ENCODE data around the gene DHRSX.
"Not testable (repeated sequence)": the region's sequence is repeated elsewhere in the genome, so short reads cannot be mapped to it uniquely, and the experiment has no call there.

DHRSX gene

GRCh38 chrX:2474963-2475726 lies 25.6 kb downstream of the DHRSX start:
- DNase-seq (ENCODE audit: low read depth, low spot score), result no peak

- no peak for DNase-seq (ENCODE audit: low read depth, low spot score)
These were observed 26.4 kb downstream of the DHRSX start for GRCh38 chrX:2474280-2474962.

GRCh38 chrX:2473064-2473463 lies 27.7 kb downstream of the DHRSX start:
- DNase-seq (ENCODE audit: low read depth, low spot score), result not testable (repeated sequence)

GRCh38 chrX:2471641-2472040 lies 29.1 kb downstream of the DHRSX start:
- no peak for DNase-seq (ENCODE audit: low read depth, low spot score)

GRCh38 chrX:2471126-2471525 lies 29.6 kb downstream of the DHRSX start:
- DNase-seq (ENCODE audit: low read depth, low spot score), result not testable (repeated sequence)

- not testable (repeated sequence) for DNase-seq (ENCODE audit: low read depth, low spot score)
These were observed 30.9 kb downstream of the DHRSX start for GRCh38 chrX:2469852-2470251.

- no peak for DNase-seq (ENCODE audit: low read depth, low spot score)
These were observed 31.5 kb downstream of the DHRSX start for GRCh38 chrX:2469196-2469685.

- DNase-seq (ENCODE audit: low read depth, low spot score), result no peak
These were observed 32.2 kb downstream of the DHRSX start for GRCh38 chrX:2468261-2469195.

- DNase-seq (ENCODE audit: low read depth, low spot score), result no peak
These were observed 33.7 kb downstream of the DHRSX start for GRCh38 chrX:2466876-2467656.

GRCh38 chrX:2464677-2465166 lies 36.1 kb downstream of the DHRSX start:
- DNase-seq (ENCODE audit: low read depth, low spot score), result no peak

- no peak for DNase-seq (ENCODE audit: low read depth, low spot score)
These were observed 36.7 kb downstream of the DHRSX start for GRCh38 chrX:2463973-2464676.

- not testable (repeated sequence) for DNase-seq (ENCODE audit: low read depth, low spot score)
These were observed 37.3 kb downstream of the DHRSX start for GRCh38 chrX:2463481-2463880.

- no peak for DNase-seq (ENCODE audit: low read depth, low spot score)
These were observed 38.0 kb downstream of the DHRSX start for GRCh38 chrX:2462780-2463179.

- DNase-seq (ENCODE audit: low read depth, low spot score), result no peak
These were observed 38.7 kb downstream of the DHRSX start for GRCh38 chrX:2462074-2462473.

- DNase-seq (ENCODE audit: low read depth, low spot score), result no peak
These were observed 39.1 kb downstream of the DHRSX start for GRCh38 chrX:2461711-2462016.

- not testable (repeated sequence) for DNase-seq (ENCODE audit: low read depth, low spot score)
These were observed 39.7 kb downstream of the DHRSX start for GRCh38 chrX:2460821-2461710.

- DNase-seq (ENCODE audit: low read depth, low spot score), result not testable (repeated sequence)
These were observed 40.7 kb downstream of the DHRSX start for GRCh38 chrX:2460048-2460447.

- DNase-seq (ENCODE audit: low read depth, low spot score), result no peak
These were observed 42.5 kb downstream of the DHRSX start for GRCh38 chrX:2458309-2458708.
